Hepatic stellate cell (primary cell): Measurements from ENCODE around the gene KHNYN.
A peak's percentile ranks its signal among the peaks of the same experiment; 100 is the strongest.
"Not testable (repeated sequence)": the region's sequence is repeated elsewhere in the genome, so short reads cannot be mapped to it uniquely, and the experiment has no call there.

ENCODE experiments used
- DNase-seq: peaks from one replicate; pipeline ENCODE4 v3.0.0; 2011; ENCODE audit warnings: low spot score

KHNYN gene

GRCh38 chr14:24437736-24438067 is 7.9 kb downstream of the KHNYN start:
- no peak for DNase-seq

GRCh38 chr14:24438223-24439097 is 8.7 kb downstream of the KHNYN start:
- no peak for DNase-seq

GRCh38 chr14:24439257-24439656 is 9.5 kb downstream of the KHNYN start:
- no peak for DNase-seq

- DNase-seq: no peak
These were observed 10.3 kb downstream of the KHNYN start for GRCh38 chr14:24439830-24440605.

- DNase-seq: no peak
These were observed 11.0 kb downstream of the KHNYN start for GRCh38 chr14:24440606-24441399.

GRCh38 chr14:24441485-24441884 is 11.7 kb downstream of the KHNYN start:
- no peak for DNase-seq

GRCh38 chr14:24441904-24442239 is 12.1 kb downstream of the KHNYN start:
- peak; percentile 74 for DNase-seq

- peak; percentile 97 for DNase-seq
These were observed 12.7 kb downstream of the KHNYN start, which contains the start of gene SDR39U1 for GRCh38 chr14:24442240-24443052. SDR39U1 (minus strand) TSS chr14:24442776; CDS start chr14:24442769, 7 bp downstream.

GRCh38 chr14:24443053-24443665 is 13.4 kb downstream of the KHNYN start:
- DNase-seq: no peak

GRCh38 chr14:24450828-24451227 is 21.1 kb downstream of the KHNYN start:
- not testable (repeated sequence) for DNase-seq

- DNase-seq: no peak
These were observed 27.2 kb downstream of the KHNYN start for GRCh38 chr14:24456980-24457379.

GRCh38 chr14:24458736-24459135 is 29.0 kb downstream of the KHNYN start:
- DNase-seq: no peak

GRCh38 chr14:24459331-24459730 is 29.6 kb downstream of the KHNYN start:
- no peak for DNase-seq

GRCh38 chr14:24461336-24461735 is 31.6 kb downstream of the KHNYN start:
- no peak for DNase-seq

GRCh38 chr14:24463017-24463883 is 33.5 kb downstream of the KHNYN start:
- no peak for DNase-seq

GRCh38 chr14:24463884-24464785 is 34.4 kb downstream of the KHNYN start:
- DNase-seq: no peak

GRCh38 chr14:24465368-24465767 is 35.6 kb downstream of the KHNYN start:
- DNase-seq: no peak

- DNase-seq: no peak
These were observed 36.1 kb downstream of the KHNYN start for GRCh38 chr14:24465805-24466204.

GRCh38 chr14:24470450-24470849 is 40.7 kb downstream of the KHNYN start:
- DNase-seq: not testable (repeated sequence)
